SKM-1 treated with dmso at 0.1 percent for 144 hours (cell line): ENCODE results near the gene C1QTNF1.
"Not testable (repeated sequence)": the region's sequence is repeated elsewhere in the genome, so short reads cannot be mapped to it uniquely, and the experiment has no call there.

Experiments used
- DNase-seq: peaks from one replicate; lab custom pipeline; 2025; ENCODE audit not compliant: unreplicated experiment; lab: John Stamatoyannopoulos, UW

Gene C1QTNF1

GRCh38 chr17:79005063-79005861 is 18.7 kb upstream of the C1QTNF1 start:
- DNase-seq, result no peak

- no peak for DNase-seq
Measured at GRCh38 chr17:79006046-79006445, 17.9 kb upstream of the C1QTNF1 start.

GRCh38 chr17:79006794-79007503 is 17.0 kb upstream of the C1QTNF1 start:
- no peak for DNase-seq

GRCh38 chr17:79007504-79008381 is 16.2 kb upstream of the C1QTNF1 start:
- no peak for DNase-seq

- no peak for DNase-seq
Measured at GRCh38 chr17:79008666-79009387, 15.1 kb upstream of the C1QTNF1 start.

- peak; percentile 75 for DNase-seq
Measured at GRCh38 chr17:79009397-79010303, 14.3 kb upstream of the C1QTNF1 start, which contains the start of gene CANT1. Gene CANT1, minus strand, starts transcription at chr17:79009764. Its CDS starts 12,142 bp downstream, at chr17:78997622.

GRCh38 chr17:79010304-79010646 is 13.7 kb upstream of the C1QTNF1 start:
- DNase-seq, result no peak

- DNase-seq, result no peak
Measured at GRCh38 chr17:79011451-79012147, 12.4 kb upstream of the C1QTNF1 start.

- no peak for DNase-seq
Measured at GRCh38 chr17:79012563-79013134, 11.3 kb upstream of the C1QTNF1 start.

GRCh38 chr17:79014158-79014758 is 9.7 kb upstream of the C1QTNF1 start:
- no peak for DNase-seq

- DNase-seq, result no peak
Measured at GRCh38 chr17:79017546-79018369, 6.2 kb upstream of the C1QTNF1 start.

GRCh38 chr17:79018370-79018695 is 5.6 kb upstream of the C1QTNF1 start:
- no peak for DNase-seq

GRCh38 chr17:79019261-79019631 is 4.7 kb upstream of the C1QTNF1 start:
- DNase-seq, result no peak

GRCh38 chr17:79019632-79020584 is 4.1 kb upstream of the C1QTNF1 start:
- peak; percentile 24 for DNase-seq

- no peak for DNase-seq
Measured at GRCh38 chr17:79020631-79021301, 3.2 kb upstream of the C1QTNF1 start.

GRCh38 chr17:79021929-79022328 is 2.0 kb upstream of the C1QTNF1 start:
- not testable (repeated sequence) for DNase-seq
